GM19351 (cell line): Measurements from ENCODE around the gene MYLK.

Source experiments
- ATAC-seq: cut with Tn5 transposase; IDR thresholded peaks from one replicate; pipeline ENCODE4 v1.9.1; 2021; ENCODE audit warnings: mild to moderate bottlenecking, moderate library complexity; ENCODE audit not compliant: unreplicated experiment

Gene MYLK

DNA sequence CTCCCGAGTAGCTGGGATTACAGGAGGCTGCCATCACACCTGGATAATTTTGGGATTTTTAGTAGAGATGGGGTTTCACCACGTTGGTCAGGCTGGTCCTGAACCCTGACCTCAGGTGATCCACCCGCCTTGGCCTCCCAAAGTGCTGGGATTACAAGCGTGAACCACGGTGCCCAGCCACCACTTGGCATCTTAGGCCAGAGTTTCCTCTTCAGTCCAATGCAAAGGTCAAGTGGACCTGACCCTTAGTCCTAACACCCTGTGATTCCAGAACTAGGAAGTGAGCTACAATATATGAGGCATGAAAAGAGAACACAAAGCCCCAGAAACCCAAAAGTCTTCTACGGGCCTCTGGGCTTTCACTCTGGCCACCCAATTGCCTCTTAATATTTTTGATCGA, 5.3 kb downstream of the MYLK start:
- no peak for ATAC-seq

DNA sequence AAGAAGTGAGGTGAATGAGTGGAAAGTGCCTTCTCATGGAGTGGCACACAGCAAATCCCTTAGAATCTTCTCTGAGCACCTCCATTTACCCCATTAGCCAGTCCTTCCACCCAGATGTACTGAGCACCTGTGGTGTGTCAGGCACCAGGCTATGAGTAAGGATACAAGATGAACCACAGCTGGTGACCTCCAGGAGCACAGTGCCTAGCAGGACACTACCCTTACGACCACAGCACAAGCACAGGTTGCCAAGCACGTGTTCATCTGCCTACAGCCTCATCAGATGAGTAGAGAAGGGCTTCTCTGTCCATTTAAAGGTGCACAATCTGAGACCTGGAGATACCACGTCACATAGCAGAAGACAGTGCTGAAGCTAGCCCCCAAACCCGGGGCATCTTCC, 6.2 kb downstream of the MYLK start:
- no peak for ATAC-seq

DNA sequence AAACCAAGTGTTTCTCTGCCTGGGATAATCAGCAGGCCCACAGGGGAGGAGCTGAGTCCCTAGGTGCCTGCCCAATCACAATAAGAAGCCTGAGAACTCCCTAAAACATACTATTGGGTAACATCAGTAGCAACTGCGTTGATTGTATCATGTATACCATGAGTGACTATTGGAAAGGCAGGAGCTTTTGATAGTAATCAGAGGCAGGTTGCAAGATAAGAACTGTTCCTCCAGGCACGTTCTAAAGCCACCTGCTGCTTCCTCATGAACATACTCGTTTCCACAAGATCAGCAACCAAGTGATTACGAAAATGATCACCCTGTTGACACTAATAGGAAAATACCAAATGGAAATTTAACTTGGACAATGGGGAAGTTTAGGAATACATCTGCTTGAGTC, 6.7 kb downstream of the MYLK start:
- no peak for ATAC-seq

DNA sequence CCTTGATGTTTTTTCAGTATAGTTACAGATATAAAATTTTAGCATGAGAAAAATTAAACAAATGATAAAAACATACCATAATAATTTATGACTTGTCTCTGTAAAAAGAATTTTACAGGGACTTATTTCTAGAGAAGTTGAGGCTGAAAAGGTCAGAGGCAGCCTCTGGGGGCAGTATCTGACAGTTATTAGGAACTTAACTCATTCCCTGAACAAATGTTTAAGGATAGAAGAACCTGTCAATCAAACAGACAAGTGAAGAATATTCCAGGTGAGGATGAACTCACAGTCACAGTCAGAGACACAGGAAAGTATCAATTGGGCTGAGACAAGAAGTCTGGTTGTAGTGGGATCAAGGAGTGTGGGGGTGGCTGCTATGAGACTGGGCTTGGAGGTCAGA, 7.3 kb downstream of the MYLK start:
- ATAC-seq: no peak

DNA sequence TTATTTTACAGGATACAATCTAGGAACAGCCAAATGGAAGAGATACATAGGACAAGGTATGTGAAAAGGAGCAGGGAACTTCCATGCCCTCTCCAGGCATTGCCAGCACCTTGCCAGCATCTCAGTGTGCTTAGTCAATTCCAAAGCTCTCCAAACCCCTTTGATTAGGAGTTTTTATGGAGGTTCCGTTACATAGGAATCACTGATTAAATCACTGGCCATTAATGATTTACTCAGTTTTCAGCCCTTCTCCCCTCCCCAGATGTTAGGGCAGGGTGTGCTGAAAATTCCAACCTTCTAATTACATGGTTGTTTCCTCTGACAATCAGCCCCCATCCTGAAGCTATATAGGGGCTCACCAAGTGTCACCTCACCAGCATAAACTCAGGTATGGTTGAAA, 11.5 kb downstream of the MYLK start:
- no peak for ATAC-seq

DNA sequence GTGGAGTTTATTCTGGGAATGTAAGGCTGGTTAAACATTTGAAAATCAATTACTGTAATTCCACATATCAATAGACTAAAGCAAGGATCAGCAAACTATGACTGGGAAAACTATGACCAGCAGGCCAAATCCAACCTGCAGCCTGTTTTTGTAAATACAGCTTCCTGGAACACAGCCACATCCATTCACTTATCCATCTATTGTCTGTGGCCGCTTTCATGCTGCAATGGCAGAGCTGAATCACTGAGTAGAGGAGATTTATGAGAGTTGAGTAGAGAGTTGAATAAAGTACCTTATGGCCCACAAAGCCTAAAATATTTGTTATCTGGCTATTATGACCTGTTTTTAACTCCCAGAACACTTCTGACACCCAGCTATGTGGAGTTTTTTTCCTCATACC, 12.2 kb downstream of the MYLK start:
- ATAC-seq: no peak

DNA sequence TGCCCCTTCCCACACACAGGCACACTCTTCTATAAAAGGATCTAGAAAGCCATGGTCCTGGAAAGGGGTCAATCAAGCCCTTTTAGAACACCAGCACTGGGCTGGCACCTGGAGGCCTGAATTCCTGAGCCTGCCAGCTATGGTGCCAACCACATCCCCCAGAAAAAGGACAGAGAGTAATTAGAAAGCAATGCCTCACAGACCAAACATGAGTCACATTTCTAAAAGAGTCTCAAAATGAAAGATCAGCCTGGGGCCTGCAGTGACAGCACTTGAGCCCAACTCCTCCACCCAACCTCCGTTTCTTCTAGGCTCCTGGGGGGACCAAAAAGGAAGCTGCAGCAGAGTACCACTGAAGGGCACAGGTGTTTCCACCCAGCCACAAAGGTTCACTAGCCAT, 14.1 kb downstream of the MYLK start:
- no peak for ATAC-seq

DNA sequence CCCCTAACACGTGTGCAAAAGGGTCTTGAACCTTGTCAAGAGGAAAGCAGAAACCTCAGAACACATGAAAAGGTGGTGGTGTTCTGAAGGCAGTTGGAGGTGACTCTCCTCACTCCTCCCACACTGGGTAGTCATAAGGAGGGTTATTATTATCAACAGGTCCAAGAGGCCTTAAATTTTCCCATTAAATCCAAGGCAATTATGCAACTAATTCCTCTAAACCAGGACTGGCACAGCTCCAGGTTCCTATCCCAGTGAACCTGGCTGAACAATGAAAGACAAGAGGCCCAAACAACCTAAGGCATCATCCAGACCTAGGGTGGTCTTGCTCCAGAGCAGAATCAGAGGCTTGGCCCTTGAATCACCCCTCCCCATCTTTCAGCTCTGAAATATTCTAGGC, 15.0 kb downstream of the MYLK start:
- no peak for ATAC-seq

DNA sequence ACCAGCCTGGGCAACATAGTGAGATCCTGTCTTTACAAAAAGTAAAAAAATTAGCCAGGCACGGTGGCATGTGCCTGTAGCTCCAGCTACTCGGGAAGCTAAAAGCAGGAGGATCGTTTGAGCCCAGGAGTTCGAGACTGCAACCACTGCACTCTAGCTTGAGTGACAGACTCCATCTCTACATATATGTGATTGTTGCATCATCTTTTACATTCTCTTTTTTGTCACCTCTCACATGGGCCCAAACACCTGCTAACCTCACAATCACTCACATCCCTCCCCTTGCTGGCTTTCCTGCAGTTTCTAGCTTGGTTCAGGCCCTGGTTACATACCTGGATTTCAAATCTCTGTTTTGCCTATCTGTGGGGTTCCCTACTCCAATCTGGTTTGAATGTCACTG, 19.4 kb downstream of the MYLK start:
- ATAC-seq: no peak

DNA sequence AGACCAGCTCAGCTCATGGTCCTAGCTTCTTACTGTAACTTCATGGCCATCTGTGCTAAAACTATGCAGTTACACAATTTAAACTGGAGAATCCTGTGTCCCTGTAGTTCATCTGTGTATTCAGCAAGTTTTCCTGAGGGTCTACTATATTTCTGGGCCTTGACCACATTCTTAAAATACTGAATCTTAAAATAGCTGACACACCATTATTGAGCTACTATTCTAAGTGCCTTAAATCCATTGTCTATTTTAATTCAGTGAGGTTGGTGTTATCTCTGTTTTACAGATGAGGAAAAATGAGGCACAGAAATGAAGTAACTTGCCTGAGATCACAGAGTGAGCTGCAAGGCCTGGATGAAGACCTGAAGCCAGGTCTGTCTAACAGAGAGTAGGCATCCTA, 22.0 kb downstream of the MYLK start:
- no peak for ATAC-seq

DNA sequence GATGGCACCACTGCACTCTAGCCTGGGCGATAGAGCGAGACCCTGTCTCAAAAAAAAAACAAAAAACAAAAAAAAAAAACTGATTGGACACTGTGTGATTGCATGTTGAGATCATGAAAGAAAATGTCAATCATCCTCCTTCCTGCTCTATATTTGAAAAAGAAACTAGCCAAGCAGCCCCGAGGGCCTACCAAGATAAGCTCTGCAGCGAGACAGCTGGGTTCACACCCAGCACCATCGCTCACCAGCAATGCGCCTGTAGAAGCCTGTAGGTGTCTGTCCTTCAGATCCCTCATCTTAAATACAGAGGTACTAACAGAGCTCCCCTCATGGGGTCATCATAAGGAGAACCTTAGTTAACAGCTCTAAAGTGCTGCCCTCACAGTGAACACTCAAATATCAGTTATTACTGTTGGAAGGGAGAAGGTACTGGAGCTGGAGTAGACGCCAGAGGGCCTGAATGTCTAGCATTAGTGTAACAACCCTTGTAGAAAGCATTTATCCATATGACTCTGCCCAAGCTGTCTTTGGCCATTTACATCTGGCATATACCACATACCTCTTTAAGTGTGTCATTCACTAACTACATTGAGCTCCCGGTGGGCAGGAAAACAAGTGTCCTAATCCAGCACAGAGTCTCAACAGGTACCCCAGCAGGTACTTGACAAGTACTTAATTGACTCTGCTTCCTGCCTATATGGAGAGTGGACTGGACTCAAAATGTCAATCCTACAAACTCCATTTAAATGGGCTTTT, 22.9 kb downstream of the MYLK start:
- ATAC-seq: no peak

DNA sequence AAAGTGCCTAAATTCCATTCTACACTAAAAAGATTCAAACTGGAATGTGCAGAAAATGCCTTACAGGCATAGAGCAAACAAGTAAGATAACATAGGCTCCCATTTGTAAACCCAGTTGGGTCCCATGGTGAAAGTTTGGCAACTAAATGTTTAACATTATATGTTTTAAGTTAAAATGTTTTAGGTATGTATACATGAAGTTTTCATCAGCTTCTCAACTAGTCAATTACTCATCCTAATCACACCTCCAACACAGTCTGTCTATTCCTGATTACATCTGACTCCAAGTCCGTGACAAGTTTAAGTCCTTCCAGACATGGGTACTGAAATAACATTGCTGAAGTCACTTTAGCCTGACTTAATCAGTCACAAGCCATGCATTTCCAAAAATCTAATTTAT, 25.0 kb downstream of the MYLK start:
- ATAC-seq: no peak

DNA sequence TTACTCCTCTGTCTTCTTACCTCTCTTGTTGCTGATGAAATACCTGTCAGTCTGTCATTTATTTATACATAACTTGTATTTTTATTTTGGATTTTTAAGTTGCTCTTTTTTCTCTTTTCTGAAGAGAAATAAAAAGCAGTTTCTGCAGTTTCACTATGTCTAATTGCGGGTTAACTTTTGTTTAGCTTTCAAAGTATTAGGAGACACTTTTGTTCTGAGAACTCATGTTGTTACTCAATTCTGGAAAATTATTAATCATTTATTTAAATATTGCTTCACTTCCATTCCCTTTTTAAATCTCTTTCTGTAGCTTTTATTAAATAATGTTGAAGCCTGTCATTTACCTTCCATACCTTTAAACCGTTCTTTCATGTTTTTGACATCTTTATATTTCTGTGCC, 29.2 kb downstream of the MYLK start:
- ATAC-seq: no peak

DNA sequence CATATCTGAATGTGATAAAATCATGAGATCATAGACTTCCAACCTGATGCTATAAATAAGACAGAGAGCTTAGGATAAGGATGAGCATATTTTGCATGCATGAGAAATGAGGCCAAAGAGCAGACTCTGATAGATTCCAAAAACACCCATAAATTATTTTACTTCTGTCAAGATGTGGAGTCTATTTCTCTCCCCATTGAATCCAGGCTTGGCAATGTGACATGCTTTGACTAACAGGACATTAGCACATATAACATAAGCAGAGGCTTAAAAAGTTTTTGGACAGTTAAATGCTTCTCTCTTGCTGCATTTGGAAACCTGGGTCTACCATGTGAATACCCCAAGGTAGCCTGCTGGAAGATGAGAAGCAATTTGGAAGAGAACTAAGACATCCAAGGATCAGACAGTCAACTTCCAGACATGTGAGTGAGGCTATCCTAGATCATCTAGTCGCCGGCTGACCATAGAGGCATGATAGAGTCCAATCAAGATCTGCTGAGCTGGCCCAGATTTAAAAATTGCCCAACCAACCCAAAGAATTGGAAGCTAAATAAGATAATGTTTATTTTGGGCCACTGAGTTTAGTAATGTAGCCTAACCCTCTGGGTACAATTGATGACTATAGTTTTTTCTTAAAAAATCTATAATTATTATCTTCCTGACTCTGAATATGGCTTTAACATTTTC, 30.3 kb downstream of the MYLK start:
- no peak for ATAC-seq

DNA sequence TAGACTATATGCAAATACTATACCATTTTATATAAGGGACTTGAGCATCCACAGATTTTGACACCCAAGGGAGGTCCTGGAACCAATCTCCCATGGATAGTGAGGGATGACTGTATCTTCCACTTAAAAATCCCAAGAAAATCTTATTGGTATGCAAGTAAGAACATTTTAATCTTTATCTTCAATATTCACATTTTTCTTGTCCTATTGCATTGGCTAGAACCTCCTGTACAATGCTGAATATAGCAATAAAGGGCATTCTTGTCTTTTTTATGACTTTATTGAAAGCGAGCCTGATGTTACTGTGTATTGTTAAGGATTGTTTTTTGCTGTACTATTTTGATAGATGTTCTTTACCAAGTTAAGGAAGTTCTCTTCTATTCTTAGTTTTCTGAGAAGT, 36.9 kb downstream of the MYLK start:
- no peak for ATAC-seq

DNA sequence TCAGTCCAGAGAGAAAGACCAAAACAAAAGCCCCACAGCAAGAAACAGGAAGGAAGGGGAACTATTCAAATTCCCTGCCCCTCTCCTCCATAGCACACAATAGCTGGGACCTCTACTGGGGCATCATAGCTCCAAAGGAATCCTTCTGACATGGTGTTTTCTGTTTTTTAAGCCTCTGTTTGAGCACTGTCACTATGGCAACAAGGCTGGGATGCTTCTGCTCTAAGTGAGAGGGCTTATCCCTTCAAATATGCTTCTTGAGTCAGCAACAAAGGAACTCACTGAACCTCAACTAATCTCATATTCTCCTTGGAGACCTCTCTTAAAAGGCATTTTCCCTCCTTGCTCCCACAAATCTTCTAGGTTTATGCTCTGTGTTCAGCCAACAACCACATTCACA, 40.5 kb downstream of the MYLK start:
- ATAC-seq: no peak

DNA sequence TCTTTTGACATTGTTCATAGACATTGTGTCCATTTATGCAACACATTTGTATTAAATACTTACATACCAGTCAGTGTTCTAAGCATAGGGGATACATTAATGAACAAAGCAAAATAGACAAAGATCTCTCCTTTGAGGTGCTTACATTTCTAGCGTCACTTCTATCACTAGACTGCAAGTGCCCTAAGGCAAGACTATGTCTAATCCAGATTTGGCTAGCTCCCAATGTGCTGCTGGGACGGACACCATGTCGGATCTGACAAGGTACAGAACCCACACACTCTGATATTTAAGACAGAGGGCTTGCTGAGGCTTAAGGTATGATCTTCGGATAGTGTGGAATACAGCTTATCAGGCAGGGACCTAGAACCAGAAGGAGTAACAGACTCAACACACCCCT, 41.4 kb downstream of the MYLK start:
- ATAC-seq: no peak

DNA sequence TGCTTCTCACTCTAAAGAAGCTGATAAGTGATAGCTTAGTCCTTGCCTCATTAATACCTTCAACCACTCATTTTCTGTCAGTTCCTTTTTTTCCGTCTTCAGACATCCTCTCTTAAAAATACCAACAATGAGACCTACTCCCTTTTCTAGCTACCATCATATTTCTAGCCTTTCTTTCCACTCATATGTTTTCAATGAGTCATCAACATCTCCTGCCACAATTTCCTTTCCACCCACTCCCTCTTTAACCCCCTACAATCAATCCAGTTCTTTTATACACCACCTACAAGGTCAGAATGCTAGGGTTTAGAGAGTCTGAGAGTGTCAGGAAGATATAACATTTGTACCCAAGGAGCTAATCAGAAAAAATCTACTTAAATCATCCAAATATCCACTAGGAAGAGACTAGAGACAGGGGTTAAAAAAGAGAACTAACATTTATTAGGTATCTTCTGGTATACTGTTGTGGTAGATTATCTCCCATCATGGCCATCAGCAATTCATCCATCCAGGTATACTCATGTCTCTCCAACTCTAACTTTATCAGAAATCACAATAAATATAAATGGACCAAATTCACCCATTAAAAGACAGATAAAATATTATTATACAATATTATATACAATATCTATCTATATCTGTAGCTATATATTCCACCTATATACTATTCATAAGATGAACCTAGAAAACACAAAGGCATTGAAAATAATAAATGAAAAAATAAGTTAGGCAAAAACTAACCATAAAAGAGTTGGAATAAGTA, 42.5 kb downstream of the MYLK start:
- no peak for ATAC-seq

DNA sequence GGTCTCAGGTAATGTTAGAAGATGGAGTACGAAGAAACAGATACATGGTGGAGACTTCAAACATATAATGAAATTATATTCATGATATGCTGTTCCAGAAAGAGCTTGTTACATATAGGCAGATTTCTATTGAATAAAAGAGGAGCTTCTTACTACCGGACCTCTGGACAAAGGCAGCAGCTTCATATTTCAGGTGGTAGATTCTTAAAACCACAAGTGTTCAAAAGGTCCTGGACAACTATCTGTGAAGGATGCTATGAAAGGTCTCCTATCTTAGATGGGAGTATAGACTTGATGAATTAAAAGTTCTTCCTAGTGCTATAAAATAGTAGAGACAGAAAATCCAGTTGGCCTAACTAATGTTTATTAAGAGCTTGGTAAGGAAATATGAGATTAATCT, 43.2 kb downstream of the MYLK start:
- ATAC-seq: no peak

DNA sequence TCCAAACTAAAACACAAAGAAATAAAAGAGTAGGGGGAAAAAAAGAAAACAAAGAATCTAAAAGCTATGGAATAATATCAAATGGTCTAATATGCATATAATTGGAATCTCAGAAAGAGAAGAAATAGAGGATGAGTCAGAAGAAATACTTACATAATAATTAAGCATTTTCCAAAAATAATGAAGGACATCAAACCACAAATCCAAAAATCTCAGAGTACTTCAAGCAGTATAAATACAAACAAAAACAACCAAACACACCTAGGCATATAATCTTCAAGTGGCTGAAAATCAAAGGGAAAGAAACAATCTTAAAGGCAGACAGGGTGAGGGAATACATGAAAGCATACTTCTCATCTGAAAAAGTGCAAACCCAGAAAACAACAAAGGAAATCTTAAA, 46.3 kb downstream of the MYLK start:
- no peak for ATAC-seq

DNA sequence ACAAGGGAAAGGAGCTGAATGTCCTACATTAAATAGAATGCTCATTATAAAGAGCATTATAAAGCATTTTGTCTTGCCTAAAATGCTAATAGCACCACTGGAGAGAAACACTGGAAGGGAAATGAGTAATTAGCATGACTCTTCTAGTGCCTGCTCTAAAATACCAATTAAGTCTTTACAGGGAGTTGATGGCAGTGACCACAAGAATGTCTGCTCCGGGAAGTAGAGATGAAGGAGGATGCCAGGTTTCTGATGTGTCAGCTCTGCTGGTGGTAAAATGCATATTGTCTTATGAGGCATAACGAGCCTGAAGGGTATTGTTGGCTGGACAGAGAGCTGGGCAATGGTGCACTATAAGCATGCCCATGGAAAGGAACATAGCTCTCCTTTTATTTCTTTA, 49.5 kb downstream of the MYLK start:
- ATAC-seq: no peak

DNA sequence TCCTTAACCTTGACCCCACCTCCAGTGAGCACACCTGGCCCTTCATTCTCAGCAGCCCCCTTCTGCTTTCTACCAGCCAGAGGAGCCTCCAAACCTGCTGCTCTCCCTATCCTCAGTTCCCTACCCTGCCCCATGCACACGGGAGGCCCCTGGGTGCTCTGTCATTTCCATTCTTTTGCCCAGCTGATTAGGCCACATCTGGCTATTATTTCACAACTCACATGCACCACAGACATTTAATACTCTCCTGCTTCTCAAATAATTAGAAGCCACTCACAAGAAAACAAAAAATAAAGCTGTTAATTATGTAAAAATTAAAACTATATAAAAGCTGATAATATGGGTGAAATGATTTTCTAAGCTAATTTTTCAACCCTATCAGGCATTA, 50.7 kb downstream of the MYLK start:
- ATAC-seq: no peak
